H1 (cell line): Measurements from ENCODE around the gene C12orf43. TPM values are rescaled to one million over a fixed set of nuclear protein-coding genes. Genes with fewer than 3 reads are reported as not detected.

Source experiments
- CHD2 ChIP-seq: IDR thresholded peaks from 2 replicates; pipeline ENCODE4 v1.6.1; 2012; ENCODE audit warnings: low read length, improper control_type of control experiment
- KDM4A ChIP-seq: IDR thresholded peaks from one replicate; pipeline ENCODE4 v1.7.1; 2012; ENCODE audit warnings: low read depth, mild to moderate bottlenecking, moderate library complexity, low read length, inconsistent platforms; ENCODE audit not compliant: severe bottlenecking
- RNF2 ChIP-seq: fragments of 200-900, 300-1000 bp; sonication (generic); IDR thresholded peaks from 2 replicates; pipeline ENCODE4 v1.7.1; 2016; ENCODE audit warnings: borderline replicate concordance, low read depth, mild to moderate bottlenecking, antibody characterized with exemption, low read length; ENCODE audit not compliant: poor library complexity, severe bottlenecking; ENCODE audit errors: missing control alignments
- SIN3A ChIP-seq, 2 experiments: IDR thresholded peaks in 1 of 2; conservative IDR thresholded peaks in 1 of 2; 2 replicates each; pipeline ENCODE4 v1.6.1; 2011 to 2012; ENCODE audit warnings: low read length in 2 of 2, improper control_type of control experiment in 1 of 2, low read depth in 1 of 2, mild to moderate bottlenecking in 1 of 2
- SIX5 ChIP-seq: IDR thresholded peaks from 2 replicates; pipeline ENCODE4 v1.6.1; 2011; ENCODE audit warnings: mild to moderate bottlenecking, low read depth, low read length
- SP4 ChIP-seq: IDR thresholded peaks from 2 replicates; pipeline ENCODE4 v1.6.1; 2012; ENCODE audit warnings: low read length, inconsistent platforms
- polyA plus RNA-seq, 7 experiments: library from polyadenylated mRNA; depleted of rRNA in 3 of 7; stranded (reverse) in 5 of 7; unstranded in 2 of 7; fragments of >200 nt in 5 of 7; fragments of 200-250 nt in 2 of 7; gene quantifications; 1 replicate in 5 of 7; 2 replicates in 1 of 7; 4 replicates in 1 of 7; pipeline versions ENCODE4 v1.2.1 to v1.2.3, GENCODE V29; 2011 to 2013; ENCODE audit warnings: missing spikeins in 2 of 7, mixed read lengths in 2 of 7
- total RNA-seq: library from RNA; stranded (reverse); fragmentation: NEBNext Ultra II Directional; extraction: Animal tissue kit (Norgen Biotek cat#: 25700); gene quantifications from 2 replicates; pipeline ENCODE4 v1.2.1, GENCODE V29; 2021

The C12orf43 gene
- total and polyA plus RNA-seq, 2 of the 8 experiments (the other 6 are each of a cell fraction or from before 2014, with no cell fraction given), result 9.2 to 22.3 TPM

- no peak for TF ChIP-seq SIN3A (conservative IDR thresholded peaks at IDR 0.05 in 1 of 2, IDR thresholded peaks at IDR 0.05 in 1 of 2; ENCODE audit: low read depth in 1 of 2, low read length in 2 of 2)
- no peak for TF ChIP-seq KDM4A
- no peak for TF ChIP-seq SIX5
- no peak for TF ChIP-seq RNF2
- no peak for TF ChIP-seq SP4
- no peak for TF ChIP-seq CHD2
- TF ChIP-seq, all 59 proteins: peak for 0
Measured at GRCh38 chr12:121053706-121054105, 37.4 kb upstream of the C12orf43 start (continued).
